Body of pancreas (tissue), 4 donors: ENCODE data around the gene CDH4. TPM values are rescaled to one million over a fixed set of nuclear protein-coding genes. Genes with fewer than 3 reads are reported as not detected.

ENCODE experiments used
- ATAC-seq: fragments of 150-250 bp; one replicate; pipeline ENCODE4 v1.9.1; 2016
- DNase-seq, 4 donors: peaks; one replicate each; pipeline ENCODE4 v3.0.0-alpha.2; 2019
- H3K27ac ChIP-seq, 4 donors: fragments of 200-600 bp; sonication (generic); 1 replicate in 3 of 4; 2 replicates in 1 of 4; pipeline versions ENCODE4 v1.5.1 to v1.6.1; 2016 to 2019; ENCODE audit warnings: mild to moderate bottlenecking in 1 of 4, mixed read lengths in 1 of 4, moderate library complexity in 1 of 4
- H3K27me3 ChIP-seq, 2 donors: fragments of 200-600 bp; sonication (generic); one replicate each; pipeline ENCODE4 v1.6.0; 2016; ENCODE audit warnings: mild to moderate bottlenecking in 1 of 2
- H3K36me3 ChIP-seq, 2 donors: fragments of 200-600 bp; sonication (generic); replicated peaks in 1 of 2; 2 replicates each; pipeline ENCODE4 v1.5.1; 2016; ENCODE audit warnings: low read depth in 2 of 2; ENCODE audit not compliant: insufficient read depth in 1 of 2
- H3K4me1 ChIP-seq: fragments of 200-600 bp; sonication (generic); one replicate; pipeline ENCODE4 v1.6.0; 2016
- H3K4me3 ChIP-seq, 2 donors: fragments of 200-600 bp; sonication (generic); 1 replicate in 1 of 2; 2 replicates in 1 of 2; pipeline ENCODE4 v1.5.1; 2016 to 2019
- H3K9me3 ChIP-seq, 3 donors: fragments of 200-600 bp; sonication (generic); 1 replicate in 2 of 3; 2 replicates in 1 of 3; pipeline ENCODE4 v1.5.1; 2016
- CTCF ChIP-seq, 7 experiments: fragments of 450-650 bp in 4 of 7; fragments of 200-600 bp in 3 of 7; sonication (generic) in 3 of 7; IDR thresholded peaks; one replicate each; pipeline ENCODE4 v1.5.1; 2016 to 2019; ENCODE audit warnings: antibody characterized with exemption in 7 of 7
- POLR2A ChIP-seq, 3 donors: fragments of 450-650 bp; IDR thresholded peaks; one replicate each; pipeline ENCODE4 v1.6.1; 2016; ENCODE audit warnings: antibody characterized with exemption in 3 of 3, mild to moderate bottlenecking in 2 of 3
- WGBS, 2 donors: methylation state at CpG; one replicate each; pipeline ENCODE4 v1.1.5; 2017; 5-methylcytosine and 5-hydroxymethylcytosine counted together
- intact Hi-C: fragments of 100-400 bp; cut with DNase I; formaldehyde crosslinking; loops from one replicate; pipeline ENCODE4 v1.15.1; 2023
- total RNA-seq, 2 donors: library from RNA; depleted of rRNA; stranded (reverse); fragments of >200 nt; gene quantifications; one replicate each; pipeline ENCODE4 v1.1.0, GENCODE V29; 2016

CDH4 gene
- total RNA-seq, 2 donors from 2014 or later, result 0.33 to 0.52 TPM

GRCh38 chr20:61487997-61488371 lies 235.9 kb downstream of the CDH4 start:
- Histone ChIP-seq H3K4me1 (no peaks in the 10 kb centered on the region), H3K9me3 (no peaks in the 10 kb centered on the region), H3K4me3 (no peak overlapping the region), H3K27me3 (no peaks in the 10 kb centered on the region), H3K36me3 (no peaks in the 10 kb centered on the region), H3K27ac (no peak overlapping the region)
- no peak for DNase-seq
- intact Hi-C loops, result no loop called here
- WGBS, 2 donors, result 40 to 46% methylated on average over 7 of the region's 7 CpGs
- no peak for ATAC-seq
- TF ChIP-seq CTCF (IDR thresholded peaks at IDR 0.05), result no peak
- no peak for TF ChIP-seq POLR2A (IDR thresholded peaks at IDR 0.05)

DNA sequence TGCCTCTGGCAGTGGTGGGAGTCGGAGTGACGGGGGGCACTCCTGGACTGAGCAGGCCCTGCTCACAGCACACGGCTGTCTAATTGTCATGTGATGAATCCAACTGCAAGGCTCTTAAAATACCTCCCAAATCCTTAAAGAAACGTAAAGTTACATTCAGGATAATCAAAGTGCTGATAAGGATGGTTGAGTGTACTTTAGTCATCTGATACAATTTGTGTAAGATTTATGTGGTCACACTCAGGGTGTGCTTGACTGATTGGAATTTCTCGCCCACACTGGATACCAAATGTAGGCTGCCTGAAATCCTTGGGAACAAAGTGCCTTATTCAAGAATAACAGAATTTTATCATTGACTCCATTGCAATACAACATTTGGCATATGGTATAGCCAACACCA lies 238.7 kb downstream of the CDH4 start:
- Histone ChIP-seq H3K4me3 (no peak overlapping the region), H3K36me3 (no peaks in the 10 kb centered on the region), H3K4me1 (no peaks in the 10 kb centered on the region), H3K9me3 (no peaks in the 10 kb centered on the region), H3K27ac (no peak overlapping the region), H3K27me3 (no peaks in the 10 kb centered on the region)
- intact Hi-C loops, result no loop called here
- DNase-seq (no peak), ATAC-seq (no peak)
- no peak for TF ChIP-seq POLR2A (IDR thresholded peaks at IDR 0.05)
- no peak for TF ChIP-seq CTCF (IDR thresholded peaks at IDR 0.05)
- WGBS, 2 donors, result 56 to 66% methylated on average over 5 of the region's 5 CpGs

- Histone ChIP-seq H3K9me3 (no peaks in the 10 kb centered on the region), H3K4me1 (no peaks in the 10 kb centered on the region), H3K27ac (no peak overlapping the region), H3K4me3 (no peak overlapping the region), H3K36me3 (no peaks in the 10 kb centered on the region), H3K27me3 (no peaks in the 10 kb centered on the region)
- TF ChIP-seq CTCF (IDR thresholded peaks at IDR 0.05), result no peak
- TF ChIP-seq POLR2A (IDR thresholded peaks at IDR 0.05), result no peak
- WGBS, 2 donors, result 91 to 93% methylated on average over 3 of the region's 3 CpGs
- intact Hi-C loops, result no loop called here
- DNase-seq (no peak), ATAC-seq (no peak)
Measured at GRCh38 chr20:61492065-61492464, 240.0 kb downstream of the CDH4 start.

- Histone ChIP-seq H3K4me1 (no peaks in the 10 kb centered on the region), H3K27me3 (no peaks in the 10 kb centered on the region), H3K4me3 (no peak overlapping the region), H3K9me3 (no peaks in the 10 kb centered on the region), H3K36me3 (no peaks in the 10 kb centered on the region), H3K27ac (no peak overlapping the region)
- 59 to 64% methylated on average over 7 to 10 of the region's 10 CpGs for WGBS, 2 donors
- ATAC-seq, result no peak
- intact Hi-C loops, result no loop called here
- TF ChIP-seq CTCF (IDR thresholded peaks at IDR 0.05) (no peak), POLR2A (IDR thresholded peaks at IDR 0.05) (no peak)
- DNase-seq, result no peak
Measured at GRCh38 chr20:61493798-61494305, 241.8 kb downstream of the CDH4 start.

GRCh38 chr20:61494763-61495575 lies 242.9 kb downstream of the CDH4 start:
- Histone ChIP-seq H3K9me3 (no peaks in the 10 kb centered on the region), H3K4me1 (no peaks in the 10 kb centered on the region), H3K4me3 (no peak overlapping the region), H3K27me3 (no peaks in the 10 kb centered on the region), H3K27ac (no peak overlapping the region), H3K36me3 (no peaks in the 10 kb centered on the region)
- 59 to 62% methylated on average over 16 to 22 of the region's 22 CpGs for WGBS, 2 donors
- TF ChIP-seq POLR2A (IDR thresholded peaks at IDR 0.05), result no peak
- no peak for TF ChIP-seq CTCF (IDR thresholded peaks at IDR 0.05)
- ATAC-seq (no peak), DNase-seq (no peak)
- intact Hi-C loops, result no loop called here
